GM10248 (cell line): ENCODE measurements around the gene LINC01488.

Source experiments
- CTCF ChIA-PET: fragments of 300-600 bp; sonication (Branson Sonifier 250); formaldehyde crosslinking; extraction: SDS; loops from one replicate; lab custom pipeline; 2021; ENCODE audit warnings: antibody characterized with exemption; lab: Yijun Ruan, JAX
- POLR2A ChIA-PET: fragments of 350-650 bp; sonication (Branson Sonifier 250); formaldehyde crosslinking; extraction: SDS; loops from one replicate; lab custom pipeline; 2020; ENCODE audit warnings: antibody characterized with exemption; lab: Yijun Ruan, JAX
- DNase-seq: peaks from one replicate; pipeline ENCODE4 v3.0.0; 2012; ENCODE audit errors: extremely low spot score
- CTCF ChIP-seq: IDR thresholded peaks from 2 replicates; pipeline ENCODE4 v1.5.1; 2012; ENCODE audit warnings: mild to moderate bottlenecking, low read depth; ENCODE audit errors: extremely low read depth, missing control alignments, control extremely low read depth

LINC01488 gene

GRCh38 chr11:69442012-69442806 lies 39.3 kb upstream of the LINC01488 start:
- POLR2A ChIA-PET = no interaction called here
- DNase-seq = no peak
- no peak for TF ChIP-seq CTCF
- CTCF ChIA-PET = interaction anchor here (1.0 kb wide), 1 partner anchor 11 kb away, joined by 3 read pairs; no protein-coding TSS in a partner anchor

GRCh38 chr11:69442807-69443137 lies 38.7 kb upstream of the LINC01488 start:
- CTCF ChIA-PET = no interaction called here
- no peak for TF ChIP-seq CTCF
- DNase-seq = no peak
- POLR2A ChIA-PET = no interaction called here

- CTCF ChIA-PET = interaction anchor here (1.6 kb wide), 1 partner anchor 20 kb away, joined by 5 read pairs; no protein-coding TSS in a partner anchor
These were observed 38.1 kb upstream of the LINC01488 start for GRCh38 chr11:69443138-69443967.

GRCh38 chr11:69443968-69444364 lies 37.5 kb upstream of the LINC01488 start:
- no peak for DNase-seq
- POLR2A ChIA-PET = no interaction called here
- CTCF ChIA-PET = interaction anchor here (1.6 kb wide), 1 partner anchor 19 kb away, joined by 5 read pairs; no protein-coding TSS in a partner anchor
- TF ChIP-seq CTCF = no peak

More at GRCh38 chr11:69443138-69443967, 38.1 kb upstream of the LINC01488 start:
- no peak for TF ChIP-seq CTCF
- POLR2A ChIA-PET = no interaction called here
- peak; percentile 94 for DNase-seq

- no peak for TF ChIP-seq CTCF
- CTCF ChIA-PET = interaction anchor here (1.6 kb wide), 1 partner anchor 18 kb away, joined by 5 read pairs; no protein-coding TSS in a partner anchor
- DNase-seq = no peak
- POLR2A ChIA-PET = no interaction called here
These were observed 36.9 kb upstream of the LINC01488 start for GRCh38 chr11:69444381-69445130.

- no peak for DNase-seq
- ChIA-PET POLR2A (no interaction called here), CTCF (no interaction called here)
- no peak for TF ChIP-seq CTCF
These were observed 36.4 kb upstream of the LINC01488 start for GRCh38 chr11:69445131-69445470.
